ENCODE results near the gene SLC35A2.

- TF ChIP-seq CTCF (IDR thresholded peaks at IDR 0.05): peak; percentile 20 to 50
- no peak for TF ChIP-seq POLR2AphosphoS5 (IDR thresholded peaks at IDR 0.05)
These were observed 19.8 kb downstream of the SLC35A2 start for GRCh38 chrX:48891402-48892288.
